PC-3 (cell line): Measurements from ENCODE around the gene ITGA7. TPM values are rescaled to one million over a fixed set of nuclear protein-coding genes. Genes with fewer than 3 reads are reported as not detected.

ENCODE experiments used
- ATAC-seq: fragments of 200-7000 bp; cut with Tn5 transposase; 2 replicates; pipeline ENCODE4 v1.9.1; 2020; ENCODE audit warnings: mild to moderate bottlenecking, moderate library complexity
- BruUV-seq: library from RNA; stranded (reverse); fragments of 400-500 nt; replicated peaks from 2 replicates; lab custom pipeline; 2021; lab: Mats Ljungman, UMichigan
- CTCF ChIA-PET: fragments of 300-600 bp; sonication (Branson Sonifier 250); formaldehyde crosslinking; loops from one replicate; lab custom pipeline; 2022; ENCODE audit warnings: antibody characterized with exemption; lab: Charles Lee
- POLR2A ChIA-PET: fragments of 300-600 bp; sonication (Branson Sonifier 250); formaldehyde crosslinking; loops from one replicate; lab custom pipeline; 2022; ENCODE audit warnings: antibody characterized with exemption; ENCODE audit not compliant: unreplicated experiment; lab: Charles Lee
- DNase-seq: peaks from one replicate; pipeline ENCODE4 v3.0.0-alpha.2; 2015
- H2AFZ ChIP-seq: fragments of 300-600 bp; sonication (generic); 2 replicates; pipeline ENCODE4 v1.6.0; 2016; ENCODE audit warnings: antibody characterized with exemption, low read length
- H3F3A ChIP-seq: fragments of 300-600 bp; sonication (generic); one replicate; pipeline ENCODE4 v1.6.0; 2017; ENCODE audit warnings: antibody characterized with exemption, low read length, control low read depth, mild to moderate bottlenecking; ENCODE audit not compliant: unreplicated experiment
- H3K27ac ChIP-seq: fragments of 300-600 bp; sonication (generic); 2 replicates; pipeline ENCODE4 v1.5.1; 2016; ENCODE audit warnings: mild to moderate bottlenecking, low read length
- H3K27me3 ChIP-seq: fragments of 300-600 bp; sonication (generic); 2 replicates; pipeline ENCODE4 v1.6.1; 2016; ENCODE audit warnings: low read length, mixed read lengths
- H3K36me3 ChIP-seq: fragments of 300-600 bp; sonication (generic); 2 replicates; pipeline ENCODE4 v1.6.1; 2016; ENCODE audit warnings: low read depth, mixed run types, low read length, mixed read lengths
- H3K4me1 ChIP-seq: fragments of 300-600 bp; sonication (generic); 2 replicates; pipeline ENCODE4 v1.5.1; 2016; ENCODE audit warnings: low read length; ENCODE audit not compliant: insufficient read depth
- H3K4me2 ChIP-seq: fragments of 300-600 bp; sonication (generic); 2 replicates; pipeline ENCODE4 v1.6.0; 2016; ENCODE audit warnings: low read length
- H3K4me3 ChIP-seq: fragments of 300-600 bp; sonication (generic); 2 replicates; pipeline ENCODE4 v1.5.1; 2016; ENCODE audit warnings: mild to moderate bottlenecking, low read length, mixed read lengths
- H3K79me2 ChIP-seq: fragments of 300-600 bp; sonication (generic); 2 replicates; pipeline ENCODE4 v1.6.1; 2017; ENCODE audit warnings: low read length, mixed read lengths
- H3K9ac ChIP-seq: fragments of 300-600 bp; sonication (generic); 2 replicates; pipeline ENCODE4 v1.6.0; 2016; ENCODE audit warnings: mild to moderate bottlenecking, low read length
- H3K9me2 ChIP-seq: fragments of 300-600 bp; sonication (generic); replicated peaks from 2 replicates; pipeline ENCODE4 v1.6.1; 2016; ENCODE audit warnings: mixed run types, low read length, mixed read lengths
- H3K9me3 ChIP-seq: fragments of 300-600 bp; sonication (generic); 2 replicates; pipeline ENCODE4 v1.6.1; 2016; ENCODE audit warnings: low read length, mixed read lengths
- H4K20me1 ChIP-seq: fragments of 300-600 bp; sonication (generic); 2 replicates; pipeline ENCODE4 v1.6.1; 2016; ENCODE audit warnings: low read length, mixed read lengths
- EZH2 ChIP-seq: fragments of 300-600 bp; sonication (generic); IDR thresholded peaks from one replicate; pipeline ENCODE4 v1.6.1; 2017; ENCODE audit warnings: antibody characterized with exemption, mild to moderate bottlenecking, low read length; ENCODE audit not compliant: unreplicated experiment
- EZH2phosphoT487 ChIP-seq: fragments of 300-600 bp; sonication (generic); IDR thresholded peaks from 2 replicates; pipeline ENCODE4 v1.6.1; 2018; ENCODE audit warnings: mild to moderate bottlenecking, antibody characterized with exemption, low read length, borderline replicate concordance
- intact Hi-C: fragments of 100-400 bp; cut with micrococcal nuclease; formaldehyde crosslinking; loops from 2 replicates; pipeline ENCODE4 v1.9.0; 2023
- total RNA-seq: library from RNA; depleted of rRNA; stranded (reverse); fragments of >200 nt; gene quantifications from 2 replicates; pipeline ENCODE4 v1.2.3, GENCODE V29; 2014
- TF ChIP-seq, protein P1 (sequence below): fragments of 300-600 bp; sonication (generic); conservative IDR thresholded peaks from 2 replicates; pipeline ENCODE4 v1.5.1; 2017; ENCODE audit warnings: antibody characterized with exemption, low read depth, mild to moderate bottlenecking, low read length

ITGA7 gene
- total RNA-seq, 1 experiment from 2014 or later, result 4.4 TPM

DNA sequence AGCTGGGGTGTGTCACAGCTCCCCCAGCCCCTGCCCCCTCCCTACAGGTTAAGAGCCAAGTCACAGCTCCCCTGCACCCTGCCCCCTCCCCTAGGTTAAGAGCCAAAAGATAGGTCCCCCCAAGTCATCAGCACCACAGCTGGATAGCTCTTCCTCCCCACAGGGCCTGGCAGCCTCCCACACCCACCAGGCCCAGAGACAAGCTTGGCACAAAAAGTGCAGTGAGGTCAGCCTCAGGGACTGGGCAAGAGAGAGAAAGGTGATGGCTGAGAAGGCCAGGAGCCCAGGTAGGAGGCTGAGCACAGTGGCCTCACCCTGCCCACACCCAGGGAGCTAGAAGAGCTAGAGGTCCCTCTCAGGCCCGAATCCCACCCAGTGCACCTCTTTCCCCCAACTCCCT lies 8.7 kb downstream of the ITGA7 start:
- TF ChIP-seq, protein P1, sequence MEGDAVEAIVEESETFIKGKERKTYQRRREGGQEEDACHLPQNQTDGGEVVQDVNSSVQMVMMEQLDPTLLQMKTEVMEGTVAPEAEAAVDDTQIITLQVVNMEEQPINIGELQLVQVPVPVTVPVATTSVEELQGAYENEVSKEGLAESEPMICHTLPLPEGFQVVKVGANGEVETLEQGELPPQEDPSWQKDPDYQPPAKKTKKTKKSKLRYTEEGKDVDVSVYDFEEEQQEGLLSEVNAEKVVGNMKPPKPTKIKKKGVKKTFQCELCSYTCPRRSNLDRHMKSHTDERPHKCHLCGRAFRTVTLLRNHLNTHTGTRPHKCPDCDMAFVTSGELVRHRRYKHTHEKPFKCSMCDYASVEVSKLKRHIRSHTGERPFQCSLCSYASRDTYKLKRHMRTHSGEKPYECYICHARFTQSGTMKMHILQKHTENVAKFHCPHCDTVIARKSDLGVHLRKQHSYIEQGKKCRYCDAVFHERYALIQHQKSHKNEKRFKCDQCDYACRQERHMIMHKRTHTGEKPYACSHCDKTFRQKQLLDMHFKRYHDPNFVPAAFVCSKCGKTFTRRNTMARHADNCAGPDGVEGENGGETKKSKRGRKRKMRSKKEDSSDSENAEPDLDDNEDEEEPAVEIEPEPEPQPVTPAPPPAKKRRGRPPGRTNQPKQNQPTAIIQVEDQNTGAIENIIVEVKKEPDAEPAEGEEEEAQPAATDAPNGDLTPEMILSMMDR, result no peak
- TF ChIP-seq EZH2 (no peak), EZH2phosphoT487 (no peak)

DNA sequence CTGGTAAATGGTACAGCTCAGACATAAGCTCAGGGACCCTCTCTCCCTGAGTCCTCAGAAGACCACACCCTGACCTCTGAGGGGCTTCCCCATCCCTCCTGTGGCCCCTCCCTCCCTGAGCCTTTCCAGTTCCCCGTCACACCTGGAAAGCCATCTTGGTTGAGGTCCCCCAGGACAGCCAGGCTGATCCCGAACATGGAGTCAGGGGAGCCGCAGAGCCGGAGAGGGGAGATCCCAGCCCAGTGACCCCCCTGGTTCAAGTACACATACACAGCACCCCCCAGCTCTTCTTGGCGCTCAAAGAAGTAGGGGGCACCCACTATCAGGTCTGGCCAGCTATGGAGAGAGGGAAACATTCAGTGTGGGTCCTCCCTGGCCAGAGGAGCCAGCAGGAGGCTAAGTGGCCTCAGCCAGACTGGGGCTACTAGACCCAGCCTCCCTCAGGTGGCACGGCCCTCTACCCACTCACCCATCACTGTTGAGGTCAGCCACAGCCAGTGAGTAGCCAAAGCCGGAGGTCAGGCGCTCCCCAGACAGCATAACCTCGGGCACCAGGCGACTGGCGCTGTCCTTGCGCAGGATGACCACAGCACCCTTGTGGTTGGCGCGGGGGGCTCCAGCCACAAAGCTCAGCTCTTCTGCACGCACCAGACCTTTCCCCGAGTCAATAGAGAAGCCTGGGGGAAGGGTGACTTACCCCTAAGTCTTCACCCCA lies 9.3 kb downstream of the ITGA7 start:
- no peaks in the 10 kb centered on the region for H3K9me3 ChIP-seq
- no peak overlapping the region for H3K4me2 ChIP-seq
- ChIA-PET POLR2A (no interaction called here), CTCF (no interaction called here)
- H3F3A ChIP-seq, result no peaks in the 10 kb centered on the region
- H3K27me3 ChIP-seq, result no peaks in the 10 kb centered on the region
- no peak overlapping the region for H2AFZ ChIP-seq
- H3K27ac ChIP-seq, result no peak overlapping the region
- no peak for TF ChIP-seq EZH2phosphoT487
- TF ChIP-seq EZH2, result no peak
- TF ChIP-seq, protein P1, result no peak
- intact Hi-C loops, result no loop called here
- no peaks in the 10 kb centered on the region for H3K9me2 ChIP-seq
- no peak overlapping the region for H3K9ac ChIP-seq
- no peaks in the 10 kb centered on the region for H3K36me3 ChIP-seq
- no peak overlapping the region for H3K4me3 ChIP-seq
- no peak for DNase-seq
- no peak for ATAC-seq
- H4K20me1 ChIP-seq, result no peaks in the 10 kb centered on the region
- no TSS peak for BruUV-seq
- no peaks in the 10 kb centered on the region for H3K4me1 ChIP-seq
- no peaks in the 10 kb centered on the region for H3K79me2 ChIP-seq

More for the DNA sequence above, 8.7 kb downstream of the ITGA7 start:
- no peaks in the 10 kb centered on the region for H3K27me3 ChIP-seq
- no peak overlapping the region for H3K4me2 ChIP-seq
- H4K20me1 ChIP-seq, result no peaks in the 10 kb centered on the region
- no peak overlapping the region for H3K9ac ChIP-seq
- no peaks in the 10 kb centered on the region for H3K9me2 ChIP-seq
- H3K4me3 ChIP-seq, result no peak overlapping the region
- intact Hi-C loops, result no loop called here
- H3K4me1 ChIP-seq, result no peaks in the 10 kb centered on the region
- no peak overlapping the region for H2AFZ ChIP-seq
- no peaks in the 10 kb centered on the region for H3K79me2 ChIP-seq
- H3F3A ChIP-seq, result no peaks in the 10 kb centered on the region
- DNase-seq (no peak), ATAC-seq (no peak)
- no peaks in the 10 kb centered on the region for H3K36me3 ChIP-seq
- H3K27ac ChIP-seq, result no peak overlapping the region
- no TSS peak for BruUV-seq
- CTCF ChIA-PET, result no interaction called here
- no peaks in the 10 kb centered on the region for H3K9me3 ChIP-seq
- POLR2A ChIA-PET, result interaction anchor here (0.5 to 0.6 kb wide), 2 partner anchors 32 to 45 kb away, joined by 4 read pairs; no protein-coding TSS in a partner anchor

DNA sequence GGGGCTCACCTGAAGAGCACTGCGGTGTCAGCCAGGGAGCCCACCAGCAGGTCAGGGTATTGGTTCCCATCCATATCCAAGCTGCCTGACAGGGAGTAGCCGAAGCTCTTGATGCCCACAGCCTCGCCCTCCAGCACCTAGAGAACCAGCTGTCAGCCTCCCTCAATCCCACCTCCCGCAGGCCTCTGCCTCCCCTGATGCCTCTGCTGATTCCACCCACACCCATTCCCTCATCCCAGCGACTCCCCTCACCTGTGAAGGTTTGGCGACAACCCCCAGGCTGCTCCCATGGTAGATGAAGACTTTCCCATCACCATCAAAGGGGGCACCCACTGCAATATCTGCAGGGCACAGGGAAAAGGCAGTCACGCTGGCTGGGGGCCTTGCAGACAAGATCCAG lies 10.0 kb downstream of the ITGA7 start:
- Histone ChIP-seq H3K4me1 (no peaks in the 10 kb centered on the region), H3K9me2 (no peaks in the 10 kb centered on the region), H3K27me3 (no peaks in the 10 kb centered on the region), H3K79me2 (no peaks in the 10 kb centered on the region), H3K4me3 (no peak overlapping the region), H3K27ac (no peak overlapping the region), H3K9me3 (no peaks in the 10 kb centered on the region), H4K20me1 (no peaks in the 10 kb centered on the region), H3K9ac (no peak overlapping the region), H2AFZ (no peak overlapping the region), H3K36me3 (no peaks in the 10 kb centered on the region), H3K4me2 (no peak overlapping the region), H3F3A (no peaks in the 10 kb centered on the region)
- intact Hi-C loops, result no loop called here
- ChIA-PET POLR2A (no interaction called here), CTCF (no interaction called here)
- TF ChIP-seq EZH2 (no peak), EZH2phosphoT487 (no peak)
- TF ChIP-seq, protein P1, result no peak
- ATAC-seq (no peak), DNase-seq (no peak)
- no TSS peak for BruUV-seq
